ENCODE data around the gene BPHL.

DNA sequence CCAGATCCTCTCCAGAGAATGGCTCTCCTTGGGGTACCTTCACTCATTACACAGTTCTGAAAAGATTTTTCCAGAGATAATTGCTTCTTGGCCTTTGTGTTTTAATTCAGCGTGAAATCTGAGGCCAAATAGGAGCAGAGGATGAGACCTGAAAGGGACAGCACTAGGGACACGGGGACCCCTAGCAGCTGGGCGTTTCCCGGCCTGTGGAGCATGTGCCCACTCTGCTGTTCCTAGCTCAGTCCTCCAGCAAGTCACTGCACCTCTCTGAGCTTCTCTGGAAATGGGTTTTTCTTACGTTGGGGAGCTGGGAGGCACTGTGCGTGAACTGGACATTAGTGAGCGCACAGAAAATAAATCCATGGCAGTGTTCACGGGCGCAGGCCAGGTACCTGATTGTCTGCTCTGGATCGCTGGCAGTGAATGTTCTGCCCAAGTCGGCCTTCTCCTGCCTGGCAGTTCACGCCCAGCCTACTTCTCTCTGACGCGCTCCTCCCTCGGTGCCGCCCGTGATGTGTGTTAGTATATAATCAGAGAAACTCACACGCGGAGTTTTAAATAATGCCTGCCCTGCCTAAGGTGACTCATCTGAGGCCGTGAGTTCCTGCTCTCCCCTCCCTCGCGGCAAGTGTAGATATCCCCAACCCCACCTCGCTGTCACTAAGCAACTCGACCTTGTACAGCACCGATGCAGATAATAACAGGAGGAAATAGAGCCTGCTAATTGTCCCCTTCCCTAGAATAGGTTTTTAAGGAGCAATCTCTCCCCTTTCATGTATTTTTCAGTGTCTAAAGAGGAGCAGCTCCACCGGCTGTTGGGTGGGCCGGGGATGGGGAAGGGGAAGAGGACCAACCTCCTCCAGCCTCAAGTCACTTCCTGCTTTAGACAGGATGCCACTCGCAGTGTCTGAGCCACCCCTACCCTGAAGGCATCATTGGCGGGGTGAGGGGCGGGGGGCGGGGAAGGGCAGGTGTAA lies 41.6 kb downstream of the BPHL start:
- peak; percentile 22 for TF ChIP-seq POLR2A (IDR thresholded peaks at IDR 0.05)
- TF ChIP-seq, protein P1, sequence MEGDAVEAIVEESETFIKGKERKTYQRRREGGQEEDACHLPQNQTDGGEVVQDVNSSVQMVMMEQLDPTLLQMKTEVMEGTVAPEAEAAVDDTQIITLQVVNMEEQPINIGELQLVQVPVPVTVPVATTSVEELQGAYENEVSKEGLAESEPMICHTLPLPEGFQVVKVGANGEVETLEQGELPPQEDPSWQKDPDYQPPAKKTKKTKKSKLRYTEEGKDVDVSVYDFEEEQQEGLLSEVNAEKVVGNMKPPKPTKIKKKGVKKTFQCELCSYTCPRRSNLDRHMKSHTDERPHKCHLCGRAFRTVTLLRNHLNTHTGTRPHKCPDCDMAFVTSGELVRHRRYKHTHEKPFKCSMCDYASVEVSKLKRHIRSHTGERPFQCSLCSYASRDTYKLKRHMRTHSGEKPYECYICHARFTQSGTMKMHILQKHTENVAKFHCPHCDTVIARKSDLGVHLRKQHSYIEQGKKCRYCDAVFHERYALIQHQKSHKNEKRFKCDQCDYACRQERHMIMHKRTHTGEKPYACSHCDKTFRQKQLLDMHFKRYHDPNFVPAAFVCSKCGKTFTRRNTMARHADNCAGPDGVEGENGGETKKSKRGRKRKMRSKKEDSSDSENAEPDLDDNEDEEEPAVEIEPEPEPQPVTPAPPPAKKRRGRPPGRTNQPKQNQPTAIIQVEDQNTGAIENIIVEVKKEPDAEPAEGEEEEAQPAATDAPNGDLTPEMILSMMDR (IDR thresholded peaks at IDR 0.05) = no peak
- TF ChIP-seq POLR2AphosphoS5 (IDR thresholded peaks at IDR 0.05) = no peak

All from prostate gland (tissue), 2 donors.